IMR-90 (cell line): ENCODE results near the gene CERS5. TPM values are rescaled to one million over a fixed set of nuclear protein-coding genes. Genes with fewer than 3 reads are reported as not detected.

Experiments
- ATAC-seq: fragments of 200-7000 bp; cut with Tn5 transposase; 2 replicates; pipeline ENCODE4 v1.9.1; 2020; ENCODE audit warnings: low read depth, mild to moderate bottlenecking, moderate library complexity
- BruUV-seq: library from RNA; stranded (reverse); fragments of 400-500 nt; replicated peaks from 2 replicates; lab custom pipeline; 2021; lab: Mats Ljungman, UMichigan
- CTCF ChIA-PET: fragments of 300-600 bp; formaldehyde crosslinking; extraction: SDS; loops from one replicate; lab custom pipeline; 2021; ENCODE audit warnings: antibody characterized with exemption; lab: Yijun Ruan, JAX
- POLR2A ChIA-PET: fragments of 300-600 bp; sonication (Branson Sonifier 250); formaldehyde crosslinking; loops from one replicate; lab custom pipeline; 2022; ENCODE audit warnings: antibody characterized with exemption; ENCODE audit not compliant: unreplicated experiment; lab: Charles Lee
- DNase-seq: peaks from one replicate; pipeline ENCODE4 v3.0.0; 2013
- H2AFZ ChIP-seq: replicated peaks from 2 replicates; pipeline ENCODE3; 2013; ENCODE audit warnings: low read length, mild to moderate bottlenecking; ENCODE audit not compliant: poor library complexity
- H2AK5ac ChIP-seq: 2 replicates; pipeline ENCODE4 v1.6.1; 2013; ENCODE audit warnings: low read depth, low read length, inconsistent platforms
- H2AK9ac ChIP-seq: replicated peaks from 2 replicates; pipeline ENCODE3; 2013; ENCODE audit warnings: mild to moderate bottlenecking, low read depth, low read length, moderate library complexity; ENCODE audit not compliant: poor library complexity
- H2BK120ac ChIP-seq: 2 replicates; pipeline ENCODE4 v1.6.1; 2013; ENCODE audit warnings: low read depth, low read length, inconsistent platforms
- H2BK15ac ChIP-seq: 3 replicates; pipeline ENCODE4 v1.6.1; 2013; ENCODE audit warnings: low read depth, low read length, inconsistent platforms
- H2BK20ac ChIP-seq: 2 replicates; pipeline ENCODE4 v1.6.1; 2013; ENCODE audit warnings: low read depth, mild to moderate bottlenecking, inconsistent platforms, low read length, moderate library complexity
- H2BK5ac ChIP-seq: 2 replicates; pipeline ENCODE4 v1.6.1; 2013; ENCODE audit warnings: mild to moderate bottlenecking, low read depth, low read length, inconsistent platforms; ENCODE audit not compliant: poor library complexity, severe bottlenecking
- H3K14ac ChIP-seq: replicated peaks from 2 replicates; pipeline ENCODE4 v1.6.1; 2013; ENCODE audit warnings: low read depth, low read length, inconsistent platforms
- H3K18ac ChIP-seq: 2 replicates; pipeline ENCODE4 v1.6.1; 2013; ENCODE audit warnings: low read depth, low read length, control low read depth
- H3K23ac ChIP-seq: 2 replicates; pipeline ENCODE4 v1.6.1; 2013; ENCODE audit warnings: low read depth, low read length, inconsistent platforms
- H3K27ac ChIP-seq: 2 replicates; pipeline ENCODE4 v1.5.1; 2013; ENCODE audit warnings: mild to moderate bottlenecking, control low read depth, low read length; ENCODE audit not compliant: insufficient read depth
- H3K27me3 ChIP-seq: 2 replicates; pipeline ENCODE4 v1.6.1; 2013; ENCODE audit warnings: low read length; ENCODE audit not compliant: control insufficient read depth, insufficient read depth
- H3K36me3 ChIP-seq: 2 replicates; pipeline ENCODE4 v1.6.1; 2013; ENCODE audit warnings: low read length, mixed read lengths; ENCODE audit not compliant: control insufficient read depth, insufficient read depth
- H3K4ac ChIP-seq: 2 replicates; pipeline ENCODE4 v1.6.1; 2013; ENCODE audit warnings: low read depth, low read length, inconsistent platforms
- H3K4me1 ChIP-seq: 2 replicates; pipeline ENCODE4 v1.6.1; 2013; ENCODE audit warnings: low read length, mixed read lengths; ENCODE audit not compliant: control insufficient read depth, insufficient read depth
- H3K4me2 ChIP-seq: 2 replicates; pipeline ENCODE4 v1.6.1; 2013; ENCODE audit warnings: low read depth, mild to moderate bottlenecking, control low read depth, low read length, moderate library complexity
- H3K4me3 ChIP-seq: 2 replicates; pipeline ENCODE4 v1.5.1; 2013; ENCODE audit warnings: low read depth, mild to moderate bottlenecking, control low read depth, low read length, moderate library complexity; ENCODE audit not compliant: insufficient read depth
- H3K56ac ChIP-seq: 2 replicates; pipeline ENCODE4 v1.6.1; 2013; ENCODE audit warnings: low read length, inconsistent platforms; ENCODE audit not compliant: insufficient read depth; ENCODE audit errors: extremely low read depth
- H3K79me1 ChIP-seq, 2 experiments: 2 replicates each; pipeline ENCODE4 v1.6.1; 2013; ENCODE audit warnings: low read length in 2 of 2, inconsistent platforms in 1 of 2, low read depth in 1 of 2
- H3K9ac ChIP-seq: 2 replicates; pipeline ENCODE4 v1.6.1; 2013; ENCODE audit warnings: low read depth, low read length, control low read depth
- H3K9me1 ChIP-seq: 2 replicates; pipeline ENCODE4 v1.6.1; 2013; ENCODE audit warnings: low read length, inconsistent platforms; ENCODE audit not compliant: insufficient read depth
- H3K9me3 ChIP-seq: 2 replicates; pipeline ENCODE4 v1.6.1; 2013; ENCODE audit warnings: low read length; ENCODE audit not compliant: control insufficient read depth, insufficient read depth
- H4K20me1 ChIP-seq: 2 replicates; pipeline ENCODE4 v1.6.1; 2013; ENCODE audit warnings: low read length, inconsistent platforms; ENCODE audit not compliant: insufficient read depth
- H4K5ac ChIP-seq: 2 replicates; pipeline ENCODE4 v1.6.1; 2013; ENCODE audit warnings: mild to moderate bottlenecking, low read depth, low read length, control low read depth
- H4K8ac ChIP-seq, 2 experiments: 2 replicates each; pipeline ENCODE4 v1.6.1; 2013; ENCODE audit warnings: low read depth in 2 of 2, low read length in 2 of 2, control low read depth in 1 of 2, inconsistent platforms in 1 of 2
- H4K91ac ChIP-seq: 2 replicates; pipeline ENCODE4 v1.6.1; 2013; ENCODE audit warnings: low read depth, low read length, inconsistent platforms; ENCODE audit not compliant: insufficient read depth
- RCOR1 ChIP-seq: IDR thresholded peaks from 2 replicates; pipeline ENCODE4 v1.6.1; 2012; ENCODE audit warnings: mild to moderate bottlenecking, low read length, improper control_type of control experiment; ENCODE audit not compliant: insufficient replicate concordance
- WGBS, 2 experiments: methylation state at CpG; one replicate each; pipeline versions ENCODE4 v1.1.5 to v1.1.7; 2013; ENCODE audit warnings: missing lambda C conversion rate in 2 of 2; ENCODE audit not compliant: insufficient read length in 1 of 2; ENCODE audit errors: extremely low coverage in 2 of 2; 5-methylcytosine and 5-hydroxymethylcytosine counted together
- dilution Hi-C: fragments of 300-500 bp; cut with HindIII; formaldehyde crosslinking; loops from one replicate; pipeline ENCODE4 v1.14.3; 2018; ENCODE audit warnings: low sequenced_read_pairs; ENCODE audit not compliant: unreplicated experiment
- in situ Hi-C: fragments of 300-500 bp; cut with MboI; formaldehyde crosslinking; loops from 3 replicates; pipeline ENCODE4 v1.14.3; 2019; ENCODE audit warnings: low sequenced_read_pairs, inconsistent platforms, mixed read lengths
- intact Hi-C: fragments of 100-400 bp; cut with micrococcal nuclease; formaldehyde crosslinking; loops from 2 replicates; pipeline ENCODE4 v1.10.0; 2022
- polyA plus RNA-seq, 3 experiments: library from polyadenylated mRNA; depleted of rRNA; stranded (reverse); fragments of >200 nt; gene quantifications; 2 replicates each; pipeline ENCODE4 v1.2.3, GENCODE V29; 2012; ENCODE audit warnings: low replicate concordance in 1 of 3
- total RNA-seq: library from RNA; depleted of rRNA; stranded (reverse); fragments of >200 nt; gene quantifications from 2 replicates; pipeline ENCODE4 v1.2.3, GENCODE V29; 2012
- TF ChIP-seq, protein P1 (sequence below): conservative IDR thresholded peaks from 2 replicates; pipeline ENCODE4 v1.5.1; 2012; ENCODE audit warnings: mild to moderate bottlenecking, low read depth, low read length, improper control_type of control experiment

The CERS5 gene
- total and polyA plus RNA-seq, 2 of the 4 experiments (the other 2 are of a cell fraction), result 40.3 to 60.3 TPM

DNA sequence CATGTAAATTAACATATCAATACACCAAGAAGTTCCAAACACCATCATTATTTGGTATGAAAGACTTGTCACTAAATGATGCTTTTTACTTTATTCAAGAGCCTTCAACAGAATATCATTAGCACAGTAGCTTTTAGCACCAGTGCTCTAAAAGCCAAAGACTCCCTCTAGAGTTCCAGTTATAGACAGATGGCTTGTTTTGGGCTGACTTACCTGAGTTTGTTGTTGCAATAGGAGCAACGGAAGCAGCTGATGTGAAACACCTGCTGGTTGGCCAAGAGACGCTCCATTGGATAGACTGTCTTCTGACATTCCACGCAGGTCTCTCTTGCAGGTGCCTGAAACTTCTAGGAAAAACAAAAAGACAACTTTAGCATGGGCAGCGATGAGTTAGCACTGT lies 14.5 kb upstream of the CERS5 start:
- Histone ChIP-seq H3K79me1 (peaks cover 24 to 47% of the 10 kb centered on the region in 2 experiments), H3K14ac (no peak overlapping the region), H2BK120ac (no peak overlapping the region), H2BK5ac (no peak overlapping the region), H3K18ac (no peak overlapping the region), H2AK5ac (no peak overlapping the region), H2BK15ac (no peak overlapping the region), H3K4me2 (no peak overlapping the region), H3K9me3 (no peaks in the 10 kb centered on the region), H4K5ac (no peak overlapping the region), H3K4me3 (no peak overlapping the region), H3K9me1 (peaks cover 14% of the 10 kb centered on the region), H3K27me3 (no peaks in the 10 kb centered on the region), H4K8ac (no peak overlapping the region), H3K27ac (no peak overlapping the region), H3K4me1 (peaks cover 16% of the 10 kb centered on the region), H2AK9ac (no peak overlapping the region), H3K4ac (no peak overlapping the region), H4K91ac (no peak overlapping the region), H3K36me3 (peaks cover 48% of the 10 kb centered on the region), H3K23ac (no peak overlapping the region), H4K20me1 (no peaks in the 10 kb centered on the region), H2AFZ (no peak overlapping the region), H3K56ac (no peak overlapping the region), H2BK20ac (no peak overlapping the region), H3K9ac (no peak overlapping the region)
- DNase-seq (no peak), ATAC-seq (no peak)
- intact Hi-C loops, result no loop called here
- BruUV-seq, result no TSS peak
- CTCF ChIA-PET, result interaction anchor here (1.2 kb wide), 1 partner anchor 49 kb away, joined by 3 read pairs; no protein-coding TSS in a partner anchor
- in situ Hi-C loops, result no loop called here
- no peak for TF ChIP-seq RCOR1
- TF ChIP-seq, protein P1, sequence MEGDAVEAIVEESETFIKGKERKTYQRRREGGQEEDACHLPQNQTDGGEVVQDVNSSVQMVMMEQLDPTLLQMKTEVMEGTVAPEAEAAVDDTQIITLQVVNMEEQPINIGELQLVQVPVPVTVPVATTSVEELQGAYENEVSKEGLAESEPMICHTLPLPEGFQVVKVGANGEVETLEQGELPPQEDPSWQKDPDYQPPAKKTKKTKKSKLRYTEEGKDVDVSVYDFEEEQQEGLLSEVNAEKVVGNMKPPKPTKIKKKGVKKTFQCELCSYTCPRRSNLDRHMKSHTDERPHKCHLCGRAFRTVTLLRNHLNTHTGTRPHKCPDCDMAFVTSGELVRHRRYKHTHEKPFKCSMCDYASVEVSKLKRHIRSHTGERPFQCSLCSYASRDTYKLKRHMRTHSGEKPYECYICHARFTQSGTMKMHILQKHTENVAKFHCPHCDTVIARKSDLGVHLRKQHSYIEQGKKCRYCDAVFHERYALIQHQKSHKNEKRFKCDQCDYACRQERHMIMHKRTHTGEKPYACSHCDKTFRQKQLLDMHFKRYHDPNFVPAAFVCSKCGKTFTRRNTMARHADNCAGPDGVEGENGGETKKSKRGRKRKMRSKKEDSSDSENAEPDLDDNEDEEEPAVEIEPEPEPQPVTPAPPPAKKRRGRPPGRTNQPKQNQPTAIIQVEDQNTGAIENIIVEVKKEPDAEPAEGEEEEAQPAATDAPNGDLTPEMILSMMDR, result no peak
- POLR2A ChIA-PET, result interaction anchor here (0.7 kb wide), 1 partner anchor 113 kb away, joined by 6 read pairs; no protein-coding TSS in a partner anchor
- 93% methylated on average over 3 of the region's 4 CpGs; no CpG with 5 or more reads in 1 of the 2 experiments for WGBS, 2 experiments
- dilution Hi-C loops, result no loop called here
